ENCODE measurements around the gene SH3YL1.

SH3YL1 gene

DNA sequence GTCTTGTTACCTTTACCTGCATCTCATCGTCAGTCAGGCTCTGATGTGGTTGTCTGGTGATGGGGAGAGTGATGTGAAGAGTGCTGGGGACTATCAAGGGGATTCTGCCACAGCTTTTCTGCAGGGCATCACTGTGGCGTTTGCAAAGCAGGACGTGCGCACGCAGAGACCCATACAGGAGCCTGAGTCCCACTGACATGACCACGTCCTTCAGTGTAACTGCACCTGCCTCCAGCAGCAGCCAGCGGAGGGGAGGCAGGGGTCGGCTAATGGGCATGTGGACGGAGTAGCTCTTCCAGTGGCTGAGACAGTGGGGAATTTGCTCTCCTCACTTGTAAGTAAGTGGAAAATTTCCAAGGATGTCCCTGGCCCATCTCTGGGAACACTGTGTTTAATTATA is 17.5 kb upstream of the SH3YL1 start:
- no peak for DNase-seq

DNA sequence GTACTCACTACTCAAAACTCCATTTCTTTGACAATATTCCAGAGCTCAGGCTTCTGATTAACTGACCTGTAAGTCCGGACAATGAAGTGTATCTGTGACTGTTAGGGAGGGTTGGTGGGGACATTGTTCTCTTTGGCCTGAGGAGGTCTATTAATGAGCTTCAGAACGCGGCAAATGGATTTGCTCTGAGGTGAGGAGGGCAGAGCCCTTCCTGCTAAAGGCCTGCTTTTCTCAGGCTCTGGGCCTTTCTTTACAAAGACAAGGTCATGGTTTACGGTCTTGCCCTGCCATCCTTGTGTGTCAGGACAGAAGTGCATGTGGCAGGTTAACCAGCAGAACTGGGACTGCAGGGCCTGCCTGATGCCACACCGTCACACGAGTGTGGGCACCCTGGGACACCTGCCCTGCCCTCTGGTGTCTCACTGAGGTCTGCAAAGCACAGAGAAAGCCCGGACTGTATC is 16.8 kb upstream of the SH3YL1 start:
- DNase-seq: no peak

- DNase-seq: no peak
Observed at GRCh38 chr2:279956-280649, 16.3 kb upstream of the SH3YL1 start.

- no peak for DNase-seq
Observed at GRCh38 chr2:279366-279765, 15.5 kb upstream of the SH3YL1 start.

- no peak for DNase-seq
Observed at GRCh38 chr2:278927-279320, 15.1 kb upstream of the SH3YL1 start.

- DNase-seq: no peak
Observed at GRCh38 chr2:278312-278926, 14.6 kb upstream of the SH3YL1 start.

GRCh38 chr2:275466-275865 is 11.6 kb upstream of the SH3YL1 start:
- DNase-seq: no peak

GRCh38 chr2:274503-274902 is 10.7 kb upstream of the SH3YL1 start:
- no peak for DNase-seq

DNA sequence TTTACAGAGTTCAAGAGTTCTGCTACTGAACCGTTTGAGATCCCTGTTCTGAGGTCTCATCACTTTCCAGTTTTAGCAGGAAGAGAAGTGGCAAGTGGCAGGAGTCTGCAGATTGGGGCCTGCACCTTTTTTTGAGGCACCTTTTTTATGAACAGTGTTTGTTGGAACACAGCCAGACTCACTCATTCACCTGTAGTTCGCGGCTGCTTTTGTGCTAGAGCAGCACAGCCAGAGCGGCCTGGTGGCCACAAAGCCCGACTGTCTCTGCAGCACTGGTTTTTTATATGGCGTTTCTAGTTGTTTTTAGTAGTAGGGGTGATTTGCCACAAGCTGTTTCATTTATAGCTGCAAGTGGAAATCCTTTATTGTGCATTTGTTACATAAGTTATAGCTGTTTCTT is 9.5 kb upstream of the SH3YL1 start:
- no peak for DNase-seq

DNA sequence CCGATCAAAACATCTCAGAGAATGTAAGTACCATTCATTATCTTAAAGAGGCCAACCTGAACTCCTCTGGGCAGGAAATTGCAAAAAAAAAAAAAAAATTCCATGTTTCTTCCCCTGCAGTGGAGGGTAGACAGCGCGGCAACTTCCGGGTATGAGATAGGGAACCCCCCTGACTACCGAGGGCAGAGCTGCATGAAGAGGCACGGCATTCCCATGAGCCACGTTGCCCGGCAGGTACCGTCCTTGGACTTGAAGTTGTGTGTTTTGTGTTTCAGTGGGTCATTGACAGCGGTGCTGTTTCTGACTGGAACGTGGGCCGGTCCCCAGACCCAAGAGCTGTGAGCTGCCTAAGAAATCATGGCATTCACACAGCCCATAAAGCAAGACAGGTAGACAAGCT is 8.1 kb upstream of the SH3YL1 start:
- no peak for DNase-seq

- DNase-seq: no peak
Observed at GRCh38 chr2:270861-271260, 7.0 kb upstream of the SH3YL1 start.

- DNase-seq: no peak
Observed at GRCh38 chr2:269356-270030, 5.7 kb upstream of the SH3YL1 start.

GRCh38 chr2:268323-268722 is 4.5 kb upstream of the SH3YL1 start:
- DNase-seq: no peak

GRCh38 chr2:264493-265468 is 949 bp upstream of the SH3YL1 start, which contains the start of gene ACP1:
Gene ACP1, plus strand, starts transcription at chr2:264947. Its CDS starts 18 bp downstream, at chr2:264965.
- DNase-seq: peak; percentile 89

- DNase-seq: no peak
Observed at GRCh38 chr2:263022-263738, 652 bp downstream of the SH3YL1 start.

- no peak for DNase-seq
Observed at GRCh38 chr2:262117-262516, 1.7 kb downstream of the SH3YL1 start.

DNA sequence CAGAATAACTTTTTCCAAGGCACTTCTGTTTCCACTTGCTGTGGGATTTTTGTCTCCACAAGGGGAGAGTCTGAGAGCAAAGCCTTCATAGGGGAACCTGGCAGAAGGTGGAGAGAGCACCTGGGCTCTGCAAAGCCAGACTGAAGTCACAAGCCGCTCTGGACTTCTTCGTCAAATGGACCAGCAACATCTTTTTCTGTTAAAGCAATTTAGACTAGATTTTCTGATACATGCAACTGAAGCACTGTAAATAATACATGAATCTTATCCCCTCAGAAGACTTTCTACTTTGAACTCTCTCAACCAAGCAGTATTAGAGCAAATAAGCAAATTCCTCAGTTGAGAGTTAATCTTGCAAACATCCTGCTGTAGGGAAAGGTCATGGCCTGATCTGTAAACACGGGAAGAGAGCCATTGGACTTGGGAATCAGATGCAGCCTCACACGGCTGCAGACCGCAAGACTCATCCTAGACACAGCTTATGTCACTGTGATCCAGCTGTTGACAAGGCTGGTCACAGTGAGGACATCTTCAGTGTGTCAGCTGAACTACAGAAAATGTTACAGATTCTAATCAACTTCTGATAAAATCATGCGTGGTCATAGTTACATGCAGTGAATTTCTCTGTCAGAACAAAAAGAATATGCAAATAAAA is 3.2 kb downstream of the SH3YL1 start:
- DNase-seq: no peak

DNA sequence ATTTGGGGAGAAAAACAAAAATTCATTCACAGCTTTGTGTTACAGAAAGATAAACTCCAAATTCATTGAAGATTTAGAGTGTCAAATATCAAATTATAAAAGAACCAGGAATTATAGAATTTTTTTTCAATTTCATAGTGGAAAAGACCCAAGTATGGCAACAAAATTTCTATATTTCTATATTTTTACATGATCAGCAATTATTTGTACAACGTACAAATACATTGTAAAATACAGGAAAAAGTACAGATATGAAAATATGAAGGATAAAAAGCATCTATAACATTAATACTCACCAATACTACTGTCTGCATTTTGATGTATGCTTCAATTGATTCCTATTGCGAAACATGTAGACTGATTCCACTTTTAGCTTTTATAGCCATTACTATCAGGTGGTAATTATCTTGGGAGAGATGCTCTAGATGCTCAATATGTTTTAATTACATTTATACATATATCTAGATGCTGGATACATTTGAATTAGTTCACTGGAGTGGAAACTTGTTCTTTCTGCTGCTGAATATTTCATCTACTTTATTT is 4.0 kb downstream of the SH3YL1 start:
- DNase-seq: no peak

GRCh38 chr2:258933-259332 is 4.9 kb downstream of the SH3YL1 start:
- no peak for DNase-seq

GRCh38 chr2:257842-258241 is 6.0 kb downstream of the SH3YL1 start:
- no peak for DNase-seq

DNA sequence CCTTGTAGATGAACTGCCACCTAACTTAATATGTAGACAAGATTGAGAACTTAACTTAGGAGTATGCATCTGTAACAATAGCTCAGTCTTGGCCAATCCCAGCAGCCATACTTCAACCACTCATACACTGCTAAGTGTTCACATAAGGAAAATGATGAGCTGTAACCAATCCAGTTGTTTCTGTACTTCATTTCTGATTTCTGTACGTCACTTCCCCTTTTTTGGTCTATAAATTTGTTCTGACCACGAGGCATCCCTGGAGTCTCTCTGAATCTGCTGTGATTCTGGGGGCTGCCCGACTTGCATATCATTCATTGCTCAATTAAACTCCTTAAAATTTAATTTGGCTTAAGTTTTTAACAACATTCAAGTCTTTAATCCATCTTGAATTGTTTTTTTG is 6.4 kb downstream of the SH3YL1 start:
- DNase-seq: no peak

All from NCI-H2081 treated with DMSO at 0.1 percent for 48 hours (cell line).